ENCODE results near the gene CDC14A.
A peak's percentile ranks its signal among the peaks of the same experiment; 100 is the strongest.
"Not testable (repeated sequence)": the region's sequence is repeated elsewhere in the genome, so short reads cannot be mapped to it uniquely, and the experiment has no call there.

CDC14A gene

DNA sequence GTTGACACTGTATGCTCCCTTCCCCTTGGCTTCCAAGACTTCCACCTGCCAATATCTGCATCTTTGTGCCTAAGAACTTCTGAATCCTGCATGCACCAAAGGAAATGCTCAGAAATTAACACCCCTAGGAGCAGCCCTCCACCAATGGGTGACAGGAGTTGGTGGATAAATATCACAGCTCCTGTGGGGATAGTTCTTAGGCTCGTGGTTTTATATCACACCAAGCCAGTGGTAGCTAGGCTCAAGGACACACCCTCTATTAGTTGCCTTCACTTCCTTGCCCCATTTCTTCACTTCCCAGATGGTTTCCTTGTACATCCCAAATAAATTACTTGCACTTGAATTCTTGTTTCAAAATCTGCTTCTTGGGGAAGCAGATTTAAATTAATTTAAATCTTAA is 16.9 kb upstream of the CDC14A start:
- no peak for DNase-seq

DNA sequence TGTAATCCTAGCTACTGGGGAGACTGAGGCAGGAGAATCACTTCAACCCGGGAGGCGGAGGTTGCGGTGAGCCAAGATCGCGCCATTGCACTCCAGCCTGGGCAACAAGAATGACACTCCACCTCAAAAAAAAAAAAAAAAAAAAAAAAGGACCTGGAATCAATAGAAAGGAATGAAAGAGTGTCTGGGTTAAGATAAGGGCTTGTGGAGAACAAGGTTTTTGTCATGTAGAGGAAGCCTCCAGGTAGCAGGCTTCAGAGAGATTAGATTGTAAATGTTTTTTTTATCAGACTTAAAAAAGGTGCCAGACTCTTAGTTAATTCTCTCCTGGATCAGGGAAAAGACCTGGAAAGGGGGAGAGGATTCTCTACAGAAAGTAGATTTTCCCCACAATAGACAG is 14.4 kb upstream of the CDC14A start:
- DNase-seq: not testable (repeated sequence)

DNA sequence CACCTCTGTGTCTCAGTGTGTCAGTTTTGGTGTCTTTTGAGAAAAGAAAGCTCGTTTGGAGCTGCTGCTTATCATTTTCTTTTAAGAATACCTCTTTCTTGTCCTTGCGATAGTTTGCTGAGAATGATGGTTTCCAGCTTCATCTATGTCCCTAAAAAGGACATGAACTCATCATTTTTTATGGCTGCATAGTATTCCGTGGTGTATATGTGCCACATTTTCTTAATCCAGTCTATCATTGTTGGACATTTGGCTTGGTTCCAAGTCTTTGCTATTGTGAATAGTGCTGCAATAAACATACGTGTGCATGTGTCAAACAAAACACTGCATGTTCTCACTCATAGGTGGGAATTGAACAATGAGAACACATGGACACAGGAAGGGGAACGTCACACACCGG is 12.6 kb upstream of the CDC14A start:
- DNase-seq: not testable (repeated sequence)

DNA sequence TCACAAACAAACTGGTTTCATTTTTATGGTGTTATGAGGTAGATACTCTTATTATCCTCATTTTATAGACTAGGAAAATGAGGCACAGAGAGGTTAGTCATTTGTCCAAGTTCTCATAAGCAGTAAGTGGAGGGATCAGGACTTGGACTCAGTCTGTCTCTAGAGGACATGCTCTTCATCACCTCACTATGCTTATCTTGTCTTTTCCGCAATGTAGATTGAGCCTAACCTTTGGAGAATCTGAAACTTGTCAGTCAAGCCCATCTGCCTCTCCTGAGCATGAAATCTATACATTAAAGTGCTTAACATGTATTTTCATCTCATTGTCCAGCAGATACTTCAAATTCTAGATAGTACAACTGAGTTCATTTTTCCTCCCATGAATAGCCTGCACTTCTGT is 11.8 kb upstream of the CDC14A start:
- no peak for DNase-seq

DNA sequence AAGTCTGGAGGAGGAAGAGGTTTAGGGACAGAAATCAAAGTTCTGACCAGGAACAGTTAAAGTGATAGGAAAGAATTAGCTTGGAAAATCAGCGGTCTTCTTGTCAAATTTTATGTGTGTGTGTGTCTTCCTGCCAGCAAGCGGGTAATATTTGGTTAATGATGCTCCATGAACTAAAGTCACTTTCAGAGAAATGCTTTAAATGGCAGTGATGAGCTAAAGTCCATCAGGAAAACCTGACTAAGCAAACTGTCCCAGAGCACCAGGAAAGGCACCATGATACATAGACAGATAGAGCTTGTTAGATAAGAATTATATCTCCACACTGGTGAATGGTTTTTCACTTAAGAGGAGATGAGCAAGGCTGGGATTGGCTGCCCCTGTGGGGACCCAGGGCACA is 10.0 kb upstream of the CDC14A start:
- DNase-seq: no peak

DNA sequence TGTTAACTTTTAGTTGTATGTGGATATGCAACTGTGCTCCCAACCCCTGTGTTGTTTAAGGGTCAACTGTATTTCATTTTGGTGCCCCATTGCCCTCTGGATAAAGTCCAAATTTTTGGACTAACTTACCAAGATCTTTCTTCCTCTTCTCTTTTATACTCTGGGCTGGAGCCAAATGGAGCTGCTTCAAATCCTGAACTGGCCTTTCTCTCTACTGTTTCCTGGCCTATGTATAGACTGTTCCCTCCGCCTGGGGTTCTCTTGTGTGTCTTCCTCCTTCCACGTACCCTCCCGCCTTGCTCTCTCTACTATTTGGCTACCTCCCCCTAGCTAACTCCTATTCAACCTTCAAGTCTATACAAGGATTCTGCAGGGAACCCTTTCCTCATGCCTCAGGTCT is 8.4 kb upstream of the CDC14A start:
- no peak for DNase-seq

DNA sequence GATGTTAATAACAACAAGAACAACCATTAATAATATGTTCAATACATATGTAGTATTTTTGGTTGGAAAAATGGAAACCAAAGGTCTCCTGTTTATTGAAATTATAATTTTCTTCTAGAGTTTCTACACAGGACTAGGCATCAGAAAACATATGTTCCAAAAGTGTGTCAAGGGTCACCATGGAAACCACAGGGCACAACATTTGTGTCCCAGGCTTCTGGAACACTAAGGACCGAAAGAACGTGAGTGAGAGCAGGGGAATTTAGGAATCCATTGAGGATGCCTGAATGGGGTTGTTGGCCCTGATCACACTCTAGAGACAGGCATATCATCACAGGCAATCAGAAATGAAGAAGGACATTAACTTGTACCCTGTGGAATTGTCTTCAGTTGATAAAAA is 7.5 kb upstream of the CDC14A start:
- no peak for DNase-seq

DNA sequence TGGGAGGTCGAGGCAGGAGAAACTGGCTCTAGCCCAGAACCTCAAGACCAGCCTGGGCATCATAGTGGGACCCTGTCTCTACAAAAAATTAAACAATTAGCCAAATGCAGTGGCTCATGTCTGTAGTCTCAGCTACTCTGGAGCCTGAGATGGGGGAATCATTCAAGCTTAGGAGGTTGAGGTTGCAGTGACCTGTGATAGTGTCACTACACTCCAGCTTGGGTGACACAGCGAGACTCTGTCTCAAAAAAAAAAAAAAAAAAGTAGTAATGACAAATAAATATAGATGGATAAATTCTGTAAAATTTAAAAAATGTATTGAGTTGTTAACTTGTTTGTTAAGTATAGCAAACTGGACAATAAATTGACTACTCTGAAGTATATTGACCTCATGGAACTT is 5.9 kb upstream of the CDC14A start:
- DNase-seq: no peak

DNA sequence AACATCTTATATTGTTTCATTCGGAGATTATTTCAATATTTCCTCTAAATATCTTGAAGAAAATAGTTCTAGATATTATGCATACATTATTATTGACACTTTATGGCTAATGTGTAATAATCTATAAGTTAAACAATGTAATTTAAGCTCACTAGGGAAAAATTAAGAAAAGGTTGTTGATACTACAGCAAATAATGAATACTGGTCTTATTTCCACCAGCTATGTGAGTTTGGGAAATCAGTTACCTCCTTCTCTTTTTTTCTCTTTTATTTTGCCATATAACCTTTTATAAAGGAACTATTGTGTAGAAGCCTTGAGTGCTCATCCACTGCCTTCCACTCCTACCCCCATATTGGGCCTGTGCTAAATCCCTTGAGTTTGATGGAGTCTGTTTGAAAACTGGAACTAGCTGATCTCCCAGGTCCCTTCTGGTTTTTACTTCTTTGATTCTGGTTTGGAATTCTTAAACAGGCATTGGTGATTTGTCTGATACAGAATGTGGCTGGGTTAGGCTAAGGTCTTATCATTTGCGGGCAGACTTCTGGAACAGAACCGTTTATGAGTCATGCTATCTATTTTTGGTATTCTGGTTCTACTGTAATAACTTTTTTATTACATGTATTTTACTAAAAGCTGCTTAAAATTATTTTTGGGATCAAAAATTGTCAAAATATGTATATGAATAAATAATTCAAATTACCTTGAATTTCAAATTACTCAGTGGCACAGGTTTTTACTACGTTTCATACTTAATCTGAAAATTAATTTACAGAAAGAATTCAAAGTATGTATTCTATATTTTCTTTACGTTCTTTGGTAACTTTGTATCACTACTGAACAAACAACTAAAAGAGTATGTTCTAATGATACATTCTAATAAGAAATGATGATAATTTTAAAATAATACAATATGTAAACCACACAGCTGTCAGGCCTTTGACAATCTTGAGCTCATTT is 5.0 kb upstream of the CDC14A start:
- DNase-seq: no peak

DNA sequence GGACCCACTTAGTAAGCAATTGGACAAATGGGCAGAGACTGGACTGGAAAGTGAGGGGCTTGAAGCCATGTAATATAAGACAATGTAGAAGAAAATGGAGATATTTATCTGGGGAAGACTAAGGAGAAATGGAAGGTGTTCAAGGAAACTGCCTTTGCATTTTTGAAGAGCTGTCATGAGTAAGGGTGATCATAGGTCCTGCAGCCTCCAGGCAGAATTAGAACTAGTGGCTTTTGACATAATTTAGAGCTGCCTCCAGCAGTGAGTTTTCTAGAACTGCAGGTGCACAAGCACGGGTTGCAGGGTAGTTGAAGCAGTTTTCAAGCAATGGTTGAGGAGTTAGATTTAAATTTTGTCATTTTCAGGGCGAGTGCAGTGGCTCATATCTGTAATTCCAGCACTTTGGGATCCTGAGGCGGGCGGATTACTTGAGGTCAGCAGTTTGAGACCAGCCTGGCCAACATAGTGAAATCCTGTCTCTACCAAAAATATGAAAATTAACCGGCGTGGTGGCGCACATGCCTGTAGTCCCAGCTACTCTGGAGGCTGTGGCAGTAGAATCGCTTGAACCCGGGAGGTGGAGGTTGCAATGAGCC is 3.7 kb upstream of the CDC14A start:
- DNase-seq: no peak

DNA sequence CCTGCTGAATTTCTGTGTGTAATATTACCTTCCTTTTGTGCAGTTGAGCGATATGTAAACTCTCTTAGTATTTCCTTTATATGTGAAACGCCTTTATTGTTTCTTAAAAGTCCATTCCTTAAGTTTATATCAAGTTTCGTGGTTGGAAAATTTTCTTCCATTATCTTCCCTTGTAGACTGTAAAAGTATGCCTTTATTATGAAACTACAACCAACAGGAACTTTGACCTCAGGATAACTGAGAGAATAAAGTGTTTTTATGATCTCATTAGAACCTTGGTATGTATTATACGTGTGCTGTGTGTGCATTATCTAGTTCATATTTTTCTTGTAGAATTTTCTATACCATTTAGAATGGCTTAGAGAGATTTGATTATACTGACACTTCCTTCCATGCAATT is 3.1 kb upstream of the CDC14A start:
- no peak for DNase-seq

DNA sequence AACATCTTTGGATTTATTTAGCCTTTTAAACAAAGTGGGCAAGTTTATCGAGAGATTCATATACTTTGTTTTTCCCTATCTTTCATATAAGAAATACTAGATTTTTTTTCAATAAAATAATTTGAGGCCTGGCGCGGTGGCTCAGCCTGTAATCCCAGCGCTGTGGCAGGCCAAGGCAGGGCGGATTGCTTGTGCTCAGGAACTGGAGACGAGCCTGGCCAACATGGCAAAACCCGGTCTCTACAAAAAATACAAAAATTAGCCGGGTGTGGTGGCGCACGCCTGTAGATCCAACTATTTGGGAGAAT is 1.6 kb upstream of the CDC14A start:
- no peak for DNase-seq

DNA sequence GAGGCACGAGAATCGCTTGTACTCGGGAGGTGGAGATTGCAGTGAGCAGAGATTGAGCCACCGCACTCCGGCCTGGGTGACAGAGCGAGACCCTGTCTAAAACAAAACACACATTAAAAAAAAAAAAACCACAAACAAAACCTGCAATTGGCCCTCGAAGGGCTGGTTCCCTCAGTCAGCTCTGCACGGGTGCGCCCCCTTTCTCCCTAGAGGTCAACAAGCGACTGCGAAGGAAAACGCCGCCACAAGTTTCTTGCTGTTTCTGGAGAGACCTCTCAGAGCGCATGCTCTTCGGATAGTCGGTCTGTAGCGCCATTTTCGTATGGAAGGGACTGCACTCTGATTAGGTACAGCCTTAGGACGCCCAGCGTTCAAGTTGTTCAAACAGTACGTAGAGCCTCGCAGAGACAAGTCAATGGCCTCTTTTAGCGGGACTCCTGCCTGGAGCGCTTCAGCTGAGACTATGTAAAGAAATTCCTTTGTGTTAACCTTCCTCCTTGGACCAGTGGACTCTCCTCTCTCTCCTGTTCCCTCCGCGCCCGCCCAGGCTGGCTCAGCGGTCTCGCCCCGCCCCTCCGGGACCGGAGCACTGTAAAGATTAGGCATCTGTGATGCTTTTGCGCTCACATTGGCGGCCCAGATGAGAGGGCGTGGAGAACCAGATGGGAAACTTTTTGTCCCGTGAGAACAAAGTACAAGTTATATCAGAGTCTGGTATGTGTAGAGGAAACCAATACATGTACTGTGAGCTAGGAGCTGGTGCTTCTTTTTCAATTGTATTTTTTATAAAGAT is 1.0 kb upstream of the CDC14A start:
- DNase-seq: peak; percentile 80 to 83

DNA sequence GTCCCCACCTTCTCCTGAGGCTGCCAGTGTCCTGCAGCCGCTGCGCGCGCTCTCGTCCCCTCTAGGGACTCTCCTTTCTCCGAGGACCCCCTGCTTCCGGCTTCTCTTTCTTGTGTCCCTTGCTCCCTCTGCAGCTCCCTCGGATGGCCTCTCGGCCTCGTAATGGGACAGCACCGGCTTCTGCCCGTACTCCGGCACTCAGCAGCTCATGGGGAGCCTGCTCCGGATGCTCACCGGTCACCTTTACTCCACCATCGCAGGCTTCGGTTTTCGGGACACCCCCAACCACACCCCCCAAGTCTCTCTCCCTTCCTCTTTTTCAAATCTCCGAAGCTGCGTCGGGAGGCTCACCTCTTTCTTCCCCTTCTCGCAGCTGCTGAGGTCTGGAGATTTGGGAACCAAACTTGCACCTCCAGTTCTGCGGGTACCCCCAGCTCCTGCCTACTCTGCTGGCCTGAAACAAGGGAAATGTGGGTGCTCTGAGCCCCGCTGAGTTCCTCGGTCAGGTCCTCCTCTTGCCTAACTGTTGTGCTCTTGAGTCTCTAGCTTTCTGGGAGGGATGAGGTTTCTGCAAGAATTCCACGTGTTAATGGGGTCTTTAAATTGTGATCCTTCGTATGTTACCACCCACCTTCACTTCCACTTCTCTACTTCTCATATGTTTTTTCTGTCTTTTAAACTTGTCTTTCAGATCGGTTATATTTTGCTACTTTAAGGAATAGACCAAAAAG is 930 bp downstream of the CDC14A start:
- DNase-seq: peak; percentile 3 to 8

DNA sequence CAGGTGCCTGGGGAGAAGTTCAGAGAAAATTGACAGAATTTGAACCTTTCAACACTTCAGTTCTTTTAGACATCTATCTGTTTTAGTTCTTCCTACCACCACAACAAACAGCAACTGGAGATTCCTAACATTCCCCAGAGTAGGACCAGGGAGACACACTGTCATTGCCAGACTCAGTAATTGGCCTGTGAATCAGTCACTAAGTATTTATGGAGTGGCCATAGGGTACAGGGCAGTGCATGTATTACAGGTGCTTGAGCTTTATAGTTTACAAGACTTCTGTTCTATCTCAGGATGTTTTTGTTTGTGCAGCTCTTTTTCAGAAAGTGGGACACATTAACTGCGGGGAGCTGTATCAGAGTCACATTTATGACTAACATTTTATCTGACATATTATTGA is 1.7 kb downstream of the CDC14A start:
- no peak for DNase-seq

DNA sequence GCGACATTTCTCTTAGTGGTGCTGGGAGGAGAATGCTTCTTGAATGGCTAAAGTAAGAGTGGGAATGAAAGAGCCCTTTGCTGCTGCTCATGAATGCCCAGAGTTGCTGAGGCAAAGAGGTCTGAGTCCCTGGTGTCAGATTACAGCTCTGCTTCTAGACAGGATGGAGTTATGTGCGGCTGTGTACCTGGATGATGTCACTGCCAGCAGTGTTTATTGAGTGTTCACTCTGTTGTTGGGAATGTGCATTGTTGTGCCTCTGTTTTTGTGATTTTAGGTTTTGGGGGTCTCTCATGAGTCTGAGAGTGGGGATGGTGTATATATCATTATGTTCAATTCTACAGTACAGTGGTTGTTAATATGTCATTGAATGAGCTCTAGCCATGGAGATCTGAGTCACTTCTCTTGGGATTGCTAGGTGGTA is 2.7 kb downstream of the CDC14A start:
- no peak for DNase-seq

DNA sequence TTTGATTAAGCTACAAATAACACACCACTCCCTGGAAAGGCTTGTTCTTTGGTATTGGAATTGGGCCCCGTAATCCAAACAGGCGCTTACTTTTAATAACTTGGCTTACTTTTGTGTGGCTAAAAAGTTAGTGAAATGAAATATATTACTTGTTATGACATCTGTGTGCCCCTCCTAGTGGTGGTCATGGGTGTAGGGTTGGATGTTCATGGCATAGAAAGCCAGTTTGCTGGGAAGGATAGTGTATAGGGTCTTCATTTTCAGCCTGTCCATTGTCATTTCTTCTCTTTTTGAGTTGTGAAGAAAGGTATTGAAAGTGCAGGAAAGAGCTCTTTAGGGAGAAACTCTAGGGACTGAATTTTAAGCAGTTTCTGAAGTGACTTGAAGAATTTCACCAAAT is 5.9 kb downstream of the CDC14A start:
- DNase-seq: peak in 1 of 2 experiments; percentile 8

DNA sequence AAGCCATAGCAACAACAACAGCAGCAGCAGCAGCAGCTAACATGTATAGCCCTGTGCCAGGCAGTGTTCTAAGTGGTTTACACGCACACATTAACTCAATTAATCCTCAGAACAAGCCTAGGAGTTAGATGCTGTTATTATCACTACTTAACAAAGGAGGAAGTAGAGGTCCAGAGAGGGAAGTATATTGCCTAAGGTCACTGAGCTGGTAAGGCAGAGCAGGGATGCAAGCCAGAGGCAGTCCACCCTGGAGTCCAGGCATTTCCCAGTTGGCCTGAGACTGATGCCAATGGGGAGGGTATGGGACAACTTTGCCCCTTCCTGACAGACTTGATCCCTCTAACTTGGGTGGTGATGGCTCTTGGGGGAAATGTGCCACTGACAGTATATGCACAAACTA is 6.8 kb downstream of the CDC14A start:
- DNase-seq: no peak

DNA sequence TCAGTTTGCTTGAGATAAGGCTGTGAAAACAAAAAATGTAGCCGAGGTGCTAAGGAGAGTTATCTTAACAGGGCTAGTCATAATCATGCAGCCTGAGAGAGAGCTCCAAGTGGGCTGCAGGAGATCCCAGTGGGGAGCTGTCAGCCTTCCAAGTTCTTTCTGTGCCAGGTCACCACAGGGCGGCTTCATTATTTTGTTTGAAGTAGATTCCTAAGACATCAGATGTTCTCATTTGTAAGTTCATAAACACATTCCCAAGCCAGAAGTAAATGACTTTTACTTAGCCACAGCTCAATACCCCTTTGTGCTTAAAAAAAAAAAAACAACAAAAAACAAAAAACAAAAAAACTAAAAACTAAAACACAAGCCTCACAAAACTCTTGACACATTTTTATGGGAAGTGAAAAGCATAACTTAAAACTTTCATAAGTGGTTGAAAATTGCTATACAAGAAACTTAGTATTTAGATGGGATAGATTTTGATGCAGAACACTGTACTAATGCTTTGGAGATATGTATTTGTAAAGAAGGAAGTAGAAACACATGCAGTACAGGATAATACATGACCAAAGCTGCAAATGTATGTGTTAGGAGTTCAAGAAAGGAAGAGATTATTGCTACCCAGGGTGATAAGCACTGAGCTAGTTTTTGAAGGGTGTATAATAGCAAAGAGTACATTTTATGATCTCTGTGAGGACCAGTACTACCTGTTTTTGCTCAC is 8.6 kb downstream of the CDC14A start:
- DNase-seq: no peak

DNA sequence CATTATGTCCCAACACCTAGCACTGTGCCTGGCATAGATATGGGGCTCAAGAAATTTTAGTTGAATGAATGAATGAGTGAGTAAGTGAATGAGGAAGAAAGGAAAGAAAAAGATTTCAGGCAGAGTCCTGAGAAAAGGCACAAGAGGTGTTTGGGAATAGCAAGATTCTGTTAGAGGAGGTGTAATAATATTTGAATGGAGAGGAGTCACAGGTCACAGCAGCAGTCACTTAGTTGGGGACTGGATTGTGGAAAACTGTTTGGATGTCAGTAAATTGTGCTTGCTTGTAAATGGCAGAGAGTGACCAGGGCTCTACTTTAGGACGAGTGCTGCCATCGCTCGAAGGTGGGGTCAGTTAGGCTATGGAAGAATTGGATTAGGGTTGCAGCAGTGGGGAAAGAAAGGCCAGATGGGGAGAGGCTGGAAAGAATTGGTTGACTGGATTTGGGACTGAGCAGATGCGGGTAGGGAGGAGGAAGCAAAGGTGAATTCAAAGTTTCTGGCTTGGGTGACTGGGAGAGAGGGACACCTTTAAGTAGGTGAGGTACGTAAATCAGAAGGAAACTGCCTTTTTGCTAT is 9.3 kb downstream of the CDC14A start:
- DNase-seq: no peak

DNA sequence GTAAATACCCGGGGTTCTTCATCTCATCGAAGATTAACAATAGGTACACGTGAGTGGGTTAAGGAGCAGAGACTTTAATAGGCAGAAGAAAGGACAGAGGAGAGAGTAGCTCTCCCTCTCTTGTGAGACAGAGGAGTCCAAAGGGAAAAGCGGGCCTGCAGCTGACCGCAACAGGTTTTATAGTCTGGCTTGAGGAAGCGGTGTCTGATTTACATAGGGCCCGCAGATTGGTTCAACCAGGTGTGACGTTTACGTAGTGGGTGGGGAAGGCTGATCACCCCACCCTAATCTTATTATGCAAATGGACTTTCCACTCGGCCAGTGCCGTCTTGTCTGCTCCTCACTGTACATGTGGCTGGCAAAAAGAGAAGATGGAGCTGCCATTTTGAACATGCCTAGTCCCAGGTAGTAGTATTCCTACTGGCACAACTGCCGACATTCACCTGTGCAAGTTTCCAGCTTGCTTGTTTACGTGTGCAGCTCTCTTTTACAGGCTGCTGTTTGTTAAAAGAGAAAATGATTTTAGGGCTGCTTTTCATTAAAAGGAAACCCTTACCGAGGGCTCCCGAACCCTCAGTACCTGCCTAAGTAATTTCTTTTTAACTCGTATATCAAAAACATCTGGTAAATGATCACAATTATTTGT is 10.6 kb downstream of the CDC14A start:
- no peak for DNase-seq

DNA sequence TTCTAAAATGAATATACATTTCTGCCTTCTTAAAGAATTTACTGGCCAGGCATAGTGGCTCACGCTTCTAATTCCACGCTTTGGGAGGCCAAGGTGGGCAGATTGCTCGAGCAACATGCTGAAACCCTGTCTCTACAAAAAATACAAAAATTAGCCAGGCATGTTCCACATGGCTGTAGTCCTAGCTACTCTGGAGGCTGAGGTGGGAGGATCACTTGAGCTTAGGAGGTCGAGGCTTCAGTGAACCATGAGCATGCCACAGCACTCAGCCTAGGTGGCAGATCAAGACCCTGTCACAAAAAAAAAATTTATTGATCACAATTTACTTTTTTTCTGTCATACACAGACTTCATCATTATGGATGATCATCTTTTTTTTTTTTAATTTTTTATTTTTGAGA is 11.5 kb downstream of the CDC14A start:
- no peak for DNase-seq

Measured in activated CD4-positive, alpha-beta T cell treated with anti-CD3 and anti-CD28 coated beads, Interleukin-2, amount 50 U/mL, for 4 hours (primary cell).